Brain microvascular endothelial cell (primary cell): ENCODE measurements around the gene SBSN.
A peak's percentile ranks its signal among the peaks of the same experiment; 100 is the strongest.

ENCODE experiments used
- DNase-seq: peaks from one replicate; pipeline ENCODE4 v3.0.0-alpha.2; 2020
- H3K27ac ChIP-seq: fragments of 250-450 bp; sonication (Bioruptor Pico); 2 replicates; pipeline ENCODE4 v1.5.1; 2020; ENCODE audit warnings: mild to moderate bottlenecking, moderate library complexity
- H3K27me3 ChIP-seq: fragments of 250-450 bp; sonication (Bioruptor Pico); replicated peaks from 2 replicates; pipeline ENCODE4 v1.5.1; 2020; ENCODE audit warnings: mild to moderate bottlenecking
- H3K36me3 ChIP-seq: fragments of 250-450 bp; sonication (Bioruptor Pico); replicated peaks from 2 replicates; pipeline ENCODE4 v1.5.1; 2020; ENCODE audit warnings: mild to moderate bottlenecking
- H3K4me3 ChIP-seq: 2 replicates; pipeline ENCODE4 v1.5.1; 2011; ENCODE audit warnings: low read depth, mild to moderate bottlenecking, control low read depth, low read length, moderate library complexity
- in situ Hi-C: cut with HindIII; loops from 2 replicates; pipeline ENCODE4 v1.10.0; 2017; ENCODE audit warnings: low sequenced_read_pairs, low pct_ligation_motif_present
- TF ChIP-seq, protein P1 (sequence below): IDR thresholded peaks from 2 replicates; pipeline ENCODE4 v1.5.1; 2011; ENCODE audit warnings: low read depth, mild to moderate bottlenecking, moderate library complexity, low read length, control low read depth, inconsistent platforms; ENCODE audit errors: missing control alignments

The SBSN gene

DNA sequence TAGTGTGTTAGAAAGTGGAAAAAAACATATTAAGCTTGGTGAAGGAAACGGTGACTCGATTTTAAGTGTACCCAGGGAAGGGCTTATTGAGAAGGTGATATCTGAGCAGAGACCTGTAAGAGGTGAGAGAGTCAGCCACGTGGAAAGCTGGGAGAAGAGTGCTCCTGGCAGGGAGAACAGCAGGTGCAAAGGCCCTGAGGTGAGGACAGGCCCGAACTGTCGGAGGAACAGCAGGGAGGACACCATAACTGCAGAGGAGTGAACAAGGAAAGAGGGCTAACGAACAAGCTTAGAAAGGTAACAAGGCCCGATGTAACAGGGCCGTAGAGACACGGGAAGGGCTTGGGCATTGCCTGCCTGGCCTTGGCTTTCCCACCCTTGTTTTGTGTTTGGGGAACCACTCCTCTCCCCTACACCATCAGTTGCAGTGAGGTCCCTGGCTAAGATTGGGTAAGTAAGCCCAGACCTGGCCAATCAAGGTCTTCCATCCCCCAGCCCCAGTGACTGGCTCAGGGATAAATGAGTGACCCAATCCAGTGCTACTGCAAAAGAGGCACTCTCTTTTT lies 28.0 kb upstream of the SBSN start:
- in situ Hi-C loops, result no loop called here
- no peak for DNase-seq
- no peak overlapping the region for H3K27ac ChIP-seq
- TF ChIP-seq, protein P1, sequence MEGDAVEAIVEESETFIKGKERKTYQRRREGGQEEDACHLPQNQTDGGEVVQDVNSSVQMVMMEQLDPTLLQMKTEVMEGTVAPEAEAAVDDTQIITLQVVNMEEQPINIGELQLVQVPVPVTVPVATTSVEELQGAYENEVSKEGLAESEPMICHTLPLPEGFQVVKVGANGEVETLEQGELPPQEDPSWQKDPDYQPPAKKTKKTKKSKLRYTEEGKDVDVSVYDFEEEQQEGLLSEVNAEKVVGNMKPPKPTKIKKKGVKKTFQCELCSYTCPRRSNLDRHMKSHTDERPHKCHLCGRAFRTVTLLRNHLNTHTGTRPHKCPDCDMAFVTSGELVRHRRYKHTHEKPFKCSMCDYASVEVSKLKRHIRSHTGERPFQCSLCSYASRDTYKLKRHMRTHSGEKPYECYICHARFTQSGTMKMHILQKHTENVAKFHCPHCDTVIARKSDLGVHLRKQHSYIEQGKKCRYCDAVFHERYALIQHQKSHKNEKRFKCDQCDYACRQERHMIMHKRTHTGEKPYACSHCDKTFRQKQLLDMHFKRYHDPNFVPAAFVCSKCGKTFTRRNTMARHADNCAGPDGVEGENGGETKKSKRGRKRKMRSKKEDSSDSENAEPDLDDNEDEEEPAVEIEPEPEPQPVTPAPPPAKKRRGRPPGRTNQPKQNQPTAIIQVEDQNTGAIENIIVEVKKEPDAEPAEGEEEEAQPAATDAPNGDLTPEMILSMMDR, result no peak
- peaks cover 2% of the 10 kb centered on the region for H3K27me3 ChIP-seq
- H3K36me3 ChIP-seq, result no peaks in the 10 kb centered on the region
- no peak overlapping the region for H3K4me3 ChIP-seq

DNA sequence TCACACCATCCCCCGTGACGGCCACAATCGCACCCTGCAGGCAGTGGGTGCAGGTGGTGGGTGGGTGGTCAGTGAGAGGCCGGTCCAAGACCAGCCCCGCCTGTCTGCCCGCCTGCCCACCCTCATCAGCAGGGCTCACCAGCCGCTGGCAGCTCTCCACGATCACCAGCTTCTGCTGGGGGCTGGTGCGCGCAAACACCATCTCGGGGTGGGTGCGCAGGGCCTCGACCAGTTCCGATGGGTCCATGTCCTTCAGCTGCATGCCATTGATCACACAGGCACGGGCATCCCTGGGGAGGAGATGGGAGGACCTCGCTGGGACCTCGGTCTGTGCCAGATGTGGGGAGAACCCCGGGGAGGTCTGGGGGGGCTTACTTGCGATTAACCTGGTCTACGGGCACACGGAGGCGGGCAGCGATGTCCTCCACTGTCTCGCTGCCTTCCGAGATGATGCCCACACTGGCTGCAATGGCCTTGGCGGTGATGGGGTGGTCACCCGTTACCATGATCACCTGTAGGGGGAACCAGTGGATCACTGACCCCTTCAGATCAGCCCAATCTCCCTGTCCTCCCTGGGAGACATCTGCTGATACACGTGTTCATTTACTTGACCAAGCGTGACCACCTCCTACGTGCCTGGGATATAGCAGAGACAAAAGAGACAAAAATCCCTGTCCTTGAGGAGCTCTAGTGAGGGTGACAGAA lies 27.3 kb upstream of the SBSN start:
- TF ChIP-seq, protein P1, result peak; percentile 59
- no peak for DNase-seq

DNA sequence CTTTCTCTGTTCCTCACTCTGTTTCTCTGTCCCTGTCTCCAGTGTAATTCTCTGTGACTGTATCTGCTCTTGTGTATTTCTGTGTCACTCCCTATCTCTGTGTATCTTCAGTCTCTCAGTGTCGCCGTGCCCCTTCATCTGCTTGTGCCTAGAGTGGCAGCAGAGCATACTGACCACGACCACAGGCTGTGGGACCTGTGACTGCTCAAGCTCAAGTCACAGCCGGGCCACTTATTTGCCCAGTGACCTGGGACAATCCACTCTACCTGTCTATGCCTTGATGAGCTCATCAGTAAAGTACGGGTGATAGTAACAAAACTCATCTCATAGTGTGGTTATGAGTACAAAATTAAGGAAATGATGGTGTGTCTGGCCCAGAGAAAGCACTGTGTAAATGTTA lies 26.0 kb upstream of the SBSN start:
- H3K27me3 ChIP-seq, result no peaks in the 10 kb centered on the region
- no peak overlapping the region for H3K27ac ChIP-seq
- DNase-seq, result no peak
- H3K4me3 ChIP-seq, result no peak overlapping the region
- TF ChIP-seq, protein P1, result no peak
- in situ Hi-C loops, result no loop called here
- H3K36me3 ChIP-seq, result no peaks in the 10 kb centered on the region

More for the DNA sequence above, 27.3 kb upstream of the SBSN start:
- Histone ChIP-seq H3K4me3 (no peak overlapping the region), H3K36me3 (no peaks in the 10 kb centered on the region), H3K27me3 (peaks cover 2% of the 10 kb centered on the region), H3K27ac (no peak overlapping the region)
- in situ Hi-C loops, result no loop called here

DNA sequence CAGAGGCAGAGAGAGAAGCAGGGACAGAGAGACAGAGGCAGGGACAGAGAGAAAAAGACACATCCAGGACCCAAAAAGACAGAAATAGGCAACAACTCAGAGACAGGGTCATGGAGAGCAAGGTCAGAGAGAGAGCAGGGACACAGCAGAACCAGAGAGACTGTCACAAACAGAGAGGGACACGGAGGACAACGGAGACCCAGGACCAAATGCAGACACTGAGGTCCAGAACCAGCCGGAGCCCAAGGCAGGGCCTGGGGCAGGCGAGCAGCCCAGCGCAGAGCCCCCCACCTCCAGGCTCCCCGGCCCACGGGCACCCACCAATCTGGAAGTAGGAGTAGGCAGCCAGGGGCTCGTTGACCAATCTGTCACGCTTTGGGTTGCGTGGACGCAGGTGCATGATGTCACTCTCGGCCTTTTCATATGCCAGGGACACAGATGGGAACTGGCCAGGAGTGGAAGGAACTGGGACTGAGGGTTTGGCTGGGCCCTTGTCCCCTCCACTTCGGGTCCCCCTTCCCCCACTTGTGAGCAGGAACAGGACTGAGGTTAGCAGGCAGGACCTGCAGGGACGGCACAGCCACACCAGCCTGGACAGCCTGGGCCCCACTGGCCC lies 25.4 kb upstream of the SBSN start:
- no peak overlapping the region for H3K4me3 ChIP-seq
- TF ChIP-seq, protein P1, result no peak
- no peak for DNase-seq
- H3K36me3 ChIP-seq, result no peaks in the 10 kb centered on the region
- in situ Hi-C loops, result no loop called here
- H3K27me3 ChIP-seq, result no peaks in the 10 kb centered on the region
- H3K27ac ChIP-seq, result no peak overlapping the region

DNA sequence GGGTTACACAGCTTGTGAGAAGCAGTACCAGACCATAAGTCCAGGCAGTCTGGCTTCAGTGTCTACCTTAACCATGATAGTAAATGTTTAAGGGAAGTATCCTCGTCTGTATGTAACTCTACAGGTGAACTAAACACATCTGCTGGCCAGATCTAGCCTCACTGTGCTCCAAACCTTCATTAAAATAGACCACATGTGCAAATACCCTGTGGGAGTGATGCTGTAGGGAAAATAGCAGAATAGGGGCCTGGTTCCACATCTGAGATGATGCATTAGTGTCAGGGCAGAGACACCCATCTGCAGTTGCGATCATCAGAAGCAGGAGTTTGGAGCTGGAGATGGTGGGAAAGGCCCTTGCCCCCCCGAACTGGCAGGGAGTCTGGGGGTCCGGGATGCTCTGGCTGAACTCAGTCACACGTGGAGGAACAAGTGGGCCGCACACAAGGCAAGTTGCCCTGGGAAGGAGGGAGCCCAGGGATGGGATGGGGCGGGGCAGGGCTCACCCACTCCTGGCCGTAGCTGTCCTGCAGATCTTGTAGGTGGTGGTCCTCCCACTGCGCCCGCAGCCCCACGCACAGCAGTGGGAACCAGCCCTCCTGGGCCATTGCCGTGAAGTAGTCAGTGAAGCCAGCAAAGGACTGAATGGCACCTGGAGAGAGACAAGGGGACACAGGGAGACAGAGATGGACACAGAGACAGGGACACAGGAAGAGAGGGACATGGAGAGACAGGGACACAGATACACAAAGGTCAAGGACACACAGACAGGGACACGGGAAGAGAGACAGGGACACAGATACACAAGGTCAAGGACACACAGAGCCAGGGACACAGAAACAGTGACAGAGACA lies 24.6 kb upstream of the SBSN start:
- no peak overlapping the region for H3K27ac ChIP-seq
- TF ChIP-seq, protein P1, result no peak

More for the DNA sequence above, 24.6 kb upstream of the SBSN start:
- no peak for DNase-seq
- no peaks in the 10 kb centered on the region for H3K27me3 ChIP-seq
- no peaks in the 10 kb centered on the region for H3K36me3 ChIP-seq
- no peak overlapping the region for H3K4me3 ChIP-seq
- in situ Hi-C loops, result no loop called here
